WERI-Rb-1 (cell line): ENCODE results near the gene TLCD3A.

Experiments used
- DNase-seq: peaks from one replicate; pipeline ENCODE4 v3.0.0-alpha.2; 2020
- H3K27ac ChIP-seq: fragments of 250-450 bp; sonication (Bioruptor Pico); 2 replicates; pipeline ENCODE4 v1.5.1; 2020; ENCODE audit warnings: mild to moderate bottlenecking, moderate library complexity
- H3K27me3 ChIP-seq: fragments of 250-450 bp; sonication (Bioruptor Pico); 2 replicates; pipeline ENCODE4 v1.5.1; 2021; ENCODE audit warnings: mild to moderate bottlenecking, low read depth, moderate library complexity; ENCODE audit not compliant: insufficient read depth, severe bottlenecking
- H3K36me3 ChIP-seq: fragments of 250-450 bp; sonication (Bioruptor Pico); 2 replicates; pipeline ENCODE4 v1.5.1; 2020; ENCODE audit warnings: mild to moderate bottlenecking, moderate library complexity
- H3K4me3 ChIP-seq: 2 replicates; pipeline ENCODE4 v1.5.1; 2011; ENCODE audit warnings: low read depth, mild to moderate bottlenecking, control low read depth, low read length
- H3K9me3 ChIP-seq: fragments of 250-450 bp; sonication (Bioruptor Pico); 2 replicates; pipeline ENCODE4 v1.5.1; 2021; ENCODE audit warnings: mild to moderate bottlenecking, moderate library complexity; ENCODE audit not compliant: severe bottlenecking
- TF ChIP-seq, protein P1 (sequence below): IDR thresholded peaks from 2 replicates; pipeline ENCODE4 v1.5.1; 2011; ENCODE audit warnings: low read depth, mild to moderate bottlenecking, control low read depth, inconsistent platforms, low read length

The TLCD3A gene

DNA sequence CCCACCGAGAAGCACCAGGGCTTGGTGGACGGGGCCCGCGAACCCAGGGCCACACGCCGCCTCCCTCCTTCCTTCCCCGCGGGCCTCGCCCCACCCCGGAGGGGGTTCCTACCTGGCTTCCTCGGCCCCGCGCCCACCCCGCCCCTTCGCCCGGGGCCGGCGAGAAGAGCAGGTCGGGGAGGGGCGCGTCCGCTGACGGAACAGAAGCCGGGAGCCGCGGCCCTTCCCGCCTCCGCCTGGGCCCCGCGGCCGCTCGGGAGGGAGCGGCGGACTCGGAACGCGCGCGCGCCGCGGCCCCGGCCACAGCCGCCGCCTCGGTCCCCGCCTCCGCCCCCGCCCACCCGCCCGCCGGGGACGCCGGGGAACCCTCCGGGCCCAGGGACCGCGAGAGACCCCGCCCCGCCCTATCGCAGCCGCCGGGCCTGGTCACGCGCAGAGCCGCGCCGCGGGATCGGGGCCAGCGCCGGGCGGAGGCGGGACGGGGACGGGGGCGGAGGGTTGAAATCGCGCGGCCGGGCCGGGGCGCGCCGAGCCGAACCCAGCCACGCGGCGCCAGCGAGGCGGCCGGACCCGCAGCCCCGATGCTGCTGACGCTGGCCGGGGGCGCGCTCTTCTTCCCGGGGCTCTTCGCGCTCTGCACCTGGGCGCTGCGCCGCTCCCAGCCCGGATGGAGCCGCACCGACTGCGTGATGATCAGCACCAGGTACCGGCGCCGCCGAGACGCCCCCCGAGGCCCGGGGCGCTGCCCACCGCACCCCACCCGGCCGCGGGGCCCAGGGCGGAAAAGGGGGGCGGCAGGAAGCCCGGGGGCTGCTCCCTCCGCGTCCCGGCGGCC, at the start of gene TLCD3A:
Gene TLCD3A, plus strand, starts transcription at position 530 of the 835 bp plus-strand sequence. Its CDS starts 52 bp downstream, at position 582.
- no peaks in the 10 kb centered on the region for H3K27me3 ChIP-seq
- peak; percentile 73 for DNase-seq
- H3K27ac ChIP-seq = peak within 1 kb of the TSS; percentile 90
- peaks cover 41% of the 10 kb centered on the region for H3K36me3 ChIP-seq
- H3K9me3 ChIP-seq = no peaks in the 10 kb centered on the region
- peak within 1 kb of the TSS; percentile 81 for H3K4me3 ChIP-seq
- TF ChIP-seq, protein P1, sequence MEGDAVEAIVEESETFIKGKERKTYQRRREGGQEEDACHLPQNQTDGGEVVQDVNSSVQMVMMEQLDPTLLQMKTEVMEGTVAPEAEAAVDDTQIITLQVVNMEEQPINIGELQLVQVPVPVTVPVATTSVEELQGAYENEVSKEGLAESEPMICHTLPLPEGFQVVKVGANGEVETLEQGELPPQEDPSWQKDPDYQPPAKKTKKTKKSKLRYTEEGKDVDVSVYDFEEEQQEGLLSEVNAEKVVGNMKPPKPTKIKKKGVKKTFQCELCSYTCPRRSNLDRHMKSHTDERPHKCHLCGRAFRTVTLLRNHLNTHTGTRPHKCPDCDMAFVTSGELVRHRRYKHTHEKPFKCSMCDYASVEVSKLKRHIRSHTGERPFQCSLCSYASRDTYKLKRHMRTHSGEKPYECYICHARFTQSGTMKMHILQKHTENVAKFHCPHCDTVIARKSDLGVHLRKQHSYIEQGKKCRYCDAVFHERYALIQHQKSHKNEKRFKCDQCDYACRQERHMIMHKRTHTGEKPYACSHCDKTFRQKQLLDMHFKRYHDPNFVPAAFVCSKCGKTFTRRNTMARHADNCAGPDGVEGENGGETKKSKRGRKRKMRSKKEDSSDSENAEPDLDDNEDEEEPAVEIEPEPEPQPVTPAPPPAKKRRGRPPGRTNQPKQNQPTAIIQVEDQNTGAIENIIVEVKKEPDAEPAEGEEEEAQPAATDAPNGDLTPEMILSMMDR = no peak

DNA sequence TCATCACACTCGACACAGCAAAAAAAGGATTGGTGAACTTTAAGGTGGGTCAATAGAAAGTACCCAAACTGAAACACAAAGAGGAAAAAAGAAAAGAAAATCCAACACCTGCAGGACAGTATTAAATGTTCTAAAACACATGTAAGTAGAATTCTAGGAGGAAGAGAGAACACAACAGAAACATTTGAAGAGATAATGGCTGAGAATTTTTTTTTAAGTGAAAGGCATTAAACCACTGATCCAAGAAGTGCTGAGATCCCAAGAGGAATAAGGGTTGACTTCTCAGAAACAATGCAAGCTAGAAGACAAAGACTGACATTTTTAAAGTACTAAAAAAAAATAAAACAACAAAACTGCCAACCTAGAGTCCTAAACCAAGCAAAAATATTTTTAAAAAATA, 49.4 kb upstream of the TLCD3A start:
- Histone ChIP-seq H3K27me3 (no peaks in the 10 kb centered on the region), H3K4me3 (no peak overlapping the region), H3K9me3 (no peaks in the 10 kb centered on the region), H3K27ac (no peak overlapping the region), H3K36me3 (peaks cover 7% of the 10 kb centered on the region)
- no peak for DNase-seq
- TF ChIP-seq, protein P1 = no peak

DNA sequence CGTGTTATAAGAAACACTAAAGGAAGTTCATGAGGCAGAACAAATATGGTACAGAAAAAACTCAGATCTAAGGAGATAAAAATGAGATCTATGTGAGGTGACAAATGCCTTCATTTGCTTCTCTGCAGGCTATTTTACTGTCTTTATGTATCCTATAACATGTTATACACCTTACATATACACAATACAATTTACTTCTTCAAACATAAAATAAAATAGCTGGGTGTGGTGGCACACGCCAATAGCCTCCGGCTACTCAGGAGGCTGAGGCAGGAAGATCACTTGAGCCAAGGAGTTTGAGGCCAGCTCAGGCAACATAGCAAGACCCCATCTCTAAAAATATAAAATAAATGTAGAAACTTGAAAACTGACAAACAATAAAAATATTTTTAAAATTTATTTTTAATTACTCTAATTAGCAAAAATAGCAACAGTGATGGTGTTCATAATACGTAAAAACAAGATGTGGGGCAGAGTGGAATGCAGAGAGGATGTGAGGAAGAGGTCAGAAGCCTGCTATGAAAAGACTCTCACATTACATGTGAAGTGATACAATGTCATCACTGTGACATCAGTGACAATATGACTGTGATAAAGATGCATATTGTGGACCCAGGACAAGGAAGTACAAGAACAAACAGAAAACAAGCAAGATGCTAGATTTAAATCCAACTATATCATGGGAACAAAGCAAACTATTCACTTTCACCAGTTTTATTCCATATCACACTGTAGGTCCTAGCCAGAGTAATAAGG, 48.7 kb upstream of the TLCD3A start:
- no peak for DNase-seq
- H3K4me3 ChIP-seq = no peak overlapping the region
- H3K9me3 ChIP-seq = no peaks in the 10 kb centered on the region
- peaks cover 7% of the 10 kb centered on the region for H3K36me3 ChIP-seq
- no peaks in the 10 kb centered on the region for H3K27me3 ChIP-seq
- TF ChIP-seq, protein P1 = no peak
- no peak overlapping the region for H3K27ac ChIP-seq

DNA sequence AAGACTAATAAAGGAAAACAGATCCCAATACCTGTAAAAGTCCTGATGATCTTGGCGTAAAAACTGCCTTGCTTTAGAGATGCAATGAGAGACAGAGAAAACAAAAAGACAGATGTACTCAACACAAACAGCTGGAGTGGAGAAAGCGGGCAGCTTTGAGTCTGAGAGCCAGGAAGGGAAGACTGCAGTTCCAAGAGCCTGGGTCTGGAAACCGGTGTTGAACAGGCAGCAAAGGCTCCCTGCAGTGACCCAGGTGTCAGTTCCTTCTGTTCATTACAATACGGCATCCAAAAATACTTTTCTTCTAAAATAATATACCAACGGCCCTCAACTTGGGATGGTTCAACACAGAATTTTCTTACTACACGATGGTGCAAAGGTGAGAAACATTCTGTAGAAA, 47.4 kb upstream of the TLCD3A start:
- H3K4me3 ChIP-seq = no peak overlapping the region
- H3K36me3 ChIP-seq = peaks cover 7% of the 10 kb centered on the region
- H3K27me3 ChIP-seq = no peaks in the 10 kb centered on the region
- no peak overlapping the region for H3K27ac ChIP-seq
- no peak for DNase-seq
- TF ChIP-seq, protein P1 = no peak
- no peaks in the 10 kb centered on the region for H3K9me3 ChIP-seq

DNA sequence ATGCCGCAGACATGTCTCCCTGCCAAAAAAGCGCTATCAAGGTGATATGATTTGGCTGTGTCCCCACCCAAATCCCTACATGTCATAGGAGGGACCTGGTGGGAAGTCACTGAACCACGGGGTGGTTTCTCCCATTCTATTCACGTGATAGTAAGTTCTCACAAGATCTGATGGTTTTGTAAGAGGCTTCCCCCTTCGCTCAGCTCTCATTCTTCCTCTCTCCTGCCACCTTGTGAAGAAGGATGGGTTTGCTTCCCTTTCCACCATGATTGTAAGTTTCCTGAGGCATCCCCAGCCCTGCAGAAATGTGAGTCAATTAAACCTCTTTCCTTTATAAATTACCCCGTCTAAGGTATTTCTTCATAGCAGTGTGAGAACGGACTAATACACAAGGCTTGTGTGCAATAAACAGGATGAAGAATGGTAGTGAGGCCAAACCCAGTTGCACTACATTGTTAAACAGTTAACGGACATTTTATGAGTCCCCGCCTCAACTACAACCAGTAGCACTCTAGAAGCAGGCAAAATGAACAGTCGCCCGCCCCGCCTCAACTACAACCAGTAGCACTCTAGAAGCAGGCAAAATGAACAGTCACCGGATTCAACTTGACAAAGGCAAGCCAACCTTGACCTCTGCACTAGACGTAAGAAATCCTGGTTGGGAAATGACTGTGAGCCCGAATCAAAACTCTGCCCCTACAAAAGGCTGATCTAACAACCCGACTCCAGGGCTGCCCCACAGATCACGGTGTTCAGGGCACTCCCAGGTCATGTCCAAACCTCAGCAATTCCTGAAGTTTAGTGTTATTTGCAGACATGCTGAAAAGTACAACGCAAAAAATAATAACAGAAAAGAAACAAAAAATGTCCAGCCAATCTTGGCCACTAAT, 44.1 kb upstream of the TLCD3A start:
- Histone ChIP-seq H3K27me3 (no peaks in the 10 kb centered on the region), H3K27ac (no peak overlapping the region), H3K4me3 (no peak overlapping the region), H3K36me3 (peaks cover 9% of the 10 kb centered on the region), H3K9me3 (no peaks in the 10 kb centered on the region)
- peak; percentile 20 for DNase-seq
- TF ChIP-seq, protein P1 = peak; percentile 37; the same call in 1 of the 2 replicates
